B cell (primary cell): ENCODE data around the gene CEACAM5. TPM values are rescaled to one million over a fixed set of nuclear protein-coding genes. Genes with fewer than 3 reads are reported as not detected.

Experiments used
- ATAC-seq: fragments of 200-7000 bp; cut with Tn5 transposase; one replicate; pipeline ENCODE4 v1.10.0; 2021; ENCODE audit warnings: low read depth, mild to moderate bottlenecking, moderate number of reproducible peaks, moderate library complexity
- CTCF ChIA-PET: fragments of 350-600 bp; sonication (Branson Sonifier 250); formaldehyde crosslinking; loops from one replicate; lab custom pipeline; 2021; ENCODE audit warnings: antibody characterized with exemption, inconsistent platforms; lab: Charles Lee
- POLR2A ChIA-PET: fragments of 350-600 bp; sonication (Branson Sonifier 250); formaldehyde crosslinking; loops from one replicate; lab custom pipeline; 2021; ENCODE audit warnings: antibody characterized with exemption; lab: Charles Lee
- DNase-seq: peaks from one replicate; pipeline ENCODE4 v3.0.0; 2013
- H2AFZ ChIP-seq: 2 replicates; pipeline ENCODE4 v1.6.1; 2012; ENCODE audit warnings: mild to moderate bottlenecking, low read depth, low read length; ENCODE audit not compliant: insufficient read depth, poor library complexity, severe bottlenecking
- H3K27ac ChIP-seq, 2 donors: 1 replicate in 1 of 2; 2 replicates in 1 of 2; pipeline ENCODE4 v1.5.1; 2012 to 2013; ENCODE audit warnings: low read length in 2 of 2, mild to moderate bottlenecking in 2 of 2, moderate library complexity in 1 of 2
- H3K27me3 ChIP-seq, 4 experiments: fragments of 200-600 bp in 1 of 4; sonication (generic) in 1 of 4; replicated peaks in 1 of 4; 1 replicate in 2 of 4; 2 replicates in 2 of 4; pipeline versions ENCODE4 v1.6.1 to v1.7.0; 2013 to 2016; ENCODE audit warnings: low read length in 3 of 4, mild to moderate bottlenecking in 2 of 4, mixed read lengths in 1 of 4, moderate library complexity in 1 of 4; ENCODE audit not compliant: insufficient read depth in 4 of 4, control insufficient read depth in 3 of 4; ENCODE audit errors: control extremely low read depth in 1 of 4
- H3K36me3 ChIP-seq, 2 experiments: replicated peaks in 1 of 2; 1 replicate in 1 of 2; 2 replicates in 1 of 2; pipeline versions ENCODE4 v1.6.1 to v1.7.1; 2013; ENCODE audit warnings: low read length in 1 of 2; ENCODE audit not compliant: insufficient read depth in 2 of 2, control insufficient read depth in 1 of 2; ENCODE audit errors: control extremely low read depth in 1 of 2, extremely low read depth in 1 of 2
- H3K4me1 ChIP-seq, 2 donors: fragments of 200-600 bp in 1 of 2; sonication (generic) in 1 of 2; 1 replicate in 1 of 2; 2 replicates in 1 of 2; pipeline versions ENCODE4 v1.5.1 to v1.6.1; 2013 to 2017; ENCODE audit warnings: low read length in 2 of 2; ENCODE audit not compliant: control insufficient read depth in 2 of 2, insufficient read depth in 2 of 2
- H3K4me2 ChIP-seq: replicated peaks from 2 replicates; pipeline ENCODE3; 2012; ENCODE audit warnings: mild to moderate bottlenecking, low read depth, low read length; ENCODE audit not compliant: poor library complexity, severe bottlenecking
- H3K4me3 ChIP-seq, 5 experiments: fragments of 200-600 bp in 1 of 5; sonication (generic) in 1 of 5; 1 replicate in 3 of 5; 2 replicates in 2 of 5; pipeline versions ENCODE4 v1.5.1 to v1.7.0; 2011 to 2016; ENCODE audit warnings: low read length in 4 of 5, mild to moderate bottlenecking in 4 of 5, low read depth in 2 of 5, control low read depth in 1 of 5, moderate library complexity in 1 of 5; ENCODE audit not compliant: insufficient read depth in 1 of 5; ENCODE audit errors: control extremely low read depth in 1 of 5, extremely low read depth in 1 of 5
- H3K79me2 ChIP-seq: fragments of 200-600 bp; sonication (generic); one replicate; pipeline ENCODE4 v1.6.0; 2016; ENCODE audit warnings: low read length; ENCODE audit not compliant: control insufficient read depth, insufficient read depth
- H3K9ac ChIP-seq: fragments of 200-600 bp; sonication (generic); 2 replicates; pipeline ENCODE4 v1.6.1; 2017; ENCODE audit warnings: mild to moderate bottlenecking, low read length, moderate library complexity
- H3K9me3 ChIP-seq, 3 donors: one replicate each; pipeline versions ENCODE4 v1.6.1 to v1.7.1; 2013; ENCODE audit warnings: low read length in 2 of 3; ENCODE audit not compliant: control insufficient read depth in 2 of 3, insufficient read depth in 1 of 3; ENCODE audit errors: control extremely low read depth in 1 of 3
- H4K20me1 ChIP-seq: 2 replicates; pipeline ENCODE4 v1.6.0; 2012; ENCODE audit warnings: mild to moderate bottlenecking, low read length; ENCODE audit not compliant: insufficient read depth, control insufficient read depth, poor library complexity, severe bottlenecking
- H3K27ac Mint-ChIP-seq: one replicate; pipeline ENCODE4 v1.8.0; 2021; ENCODE audit warnings: mixed read lengths
- H3K27me3 Mint-ChIP-seq: one replicate; pipeline ENCODE4 v1.8.0; 2021; ENCODE audit warnings: mixed read lengths
- H3K4me1 Mint-ChIP-seq: one replicate; pipeline ENCODE4 v1.8.0; 2021; ENCODE audit warnings: mixed read lengths
- H3K4me3 Mint-ChIP-seq: one replicate; pipeline ENCODE4 v1.8.0; 2021; ENCODE audit warnings: mixed read lengths
- H3K9me3 Mint-ChIP-seq: one replicate; pipeline ENCODE4 v1.8.0; 2022; ENCODE audit warnings: mixed read lengths; ENCODE audit not compliant: insufficient read depth
- CTCF ChIP-seq: fragments of 200-600 bp; IDR thresholded peaks from one replicate; pipeline ENCODE4 v1.8.0; 2022; ENCODE audit warnings: antibody characterized with exemption, mild to moderate bottlenecking
- EZH2 ChIP-seq: IDR thresholded peaks from 2 replicates; pipeline ENCODE4 v1.6.1; 2012; ENCODE audit warnings: borderline replicate concordance, low read depth, mild to moderate bottlenecking, moderate library complexity, low read length; ENCODE audit not compliant: insufficient read depth, poor library complexity, severe bottlenecking
- WGBS: methylation state at CpG from one replicate; pipeline ENCODE4 v1.1.5; 2013; ENCODE audit warnings: missing lambda C conversion rate; ENCODE audit not compliant: insufficient coverage; 5-methylcytosine and 5-hydroxymethylcytosine counted together
- intact Hi-C: fragments of 100-400 bp; cut with micrococcal nuclease; formaldehyde crosslinking; loops from one replicate; pipeline ENCODE4 v1.10.0; 2022
- polyA plus RNA-seq: library from polyadenylated mRNA; depleted of rRNA; stranded (reverse); fragments of >200 nt; gene quantifications from 2 replicates; pipeline ENCODE4 v1.2.3, GENCODE V29; 2012
- total RNA-seq, 2 donors: library from RNA; stranded (reverse); fragments of 120-200 nt in 1 of 2; gene quantifications; 1 replicate in 1 of 2; 2 replicates in 1 of 2; pipeline versions ENCODE4 v1.2.3 to v1.2.4, GENCODE V29; 2013 to 2022

The CEACAM5 gene
- total and polyA plus RNA-seq, 2 donors (not counting 1 experiment from before 2014, with no cell fraction given) = not detected

- Histone ChIP-seq H3K9me3 (no peaks in the 10 kb centered on the region), H2AFZ (no peak overlapping the region), H3K4me1 (no peaks in the 10 kb centered on the region), H3K9ac (no peak overlapping the region), H3K27ac (no peak overlapping the region), H3K4me3 (no peak overlapping the region), H3K27me3 (peaks cover 0 to 22% (median 0%) of the 10 kb centered on the region in 4 experiments), H3K79me2 (no peaks in the 10 kb centered on the region), H3K36me3 (no peaks in the 10 kb centered on the region), H3K4me2 (no peak overlapping the region), H4K20me1 (no peaks in the 10 kb centered on the region)
- Mint-ChIP-seq H3K27ac (no peak overlapping the region), H3K27me3 (peaks cover 41% of the 10 kb centered on the region), H3K9me3 (no peaks in the 10 kb centered on the region), H3K4me1 (no peaks in the 10 kb centered on the region), H3K4me3 (no peak overlapping the region)
- intact Hi-C loops = no loop called here
- POLR2A ChIA-PET = no interaction called here
- DNase-seq (no peak), ATAC-seq (no peak)
- 79% methylated on average over 6 of the region's 6 CpGs for WGBS
- CTCF ChIA-PET = interaction anchor here (0.9 kb wide), 1 partner anchor 12 kb away, joined by 3 read pairs; no protein-coding TSS in a partner anchor
- TF ChIP-seq CTCF = no peak
- TF ChIP-seq EZH2 = no peak
Observed at GRCh38 chr19:41718761-41719160, 10.3 kb downstream of the CEACAM5 start.

GRCh38 chr19:41720103-41720502 lies 11.7 kb downstream of the CEACAM5 start:
- peaks cover 0 to 22% (median 3%) of the 10 kb centered on the region in 4 experiments for H3K27me3 ChIP-seq
- no peak overlapping the region for H2AFZ ChIP-seq
- WGBS = 95% methylated on average over 2 of the region's 3 CpGs
- intact Hi-C loops = no loop called here
- no peaks in the 10 kb centered on the region for H3K36me3 ChIP-seq
- no peaks in the 10 kb centered on the region for H3K9me3 ChIP-seq
- DNase-seq (no peak), ATAC-seq (no peak)
- H3K79me2 ChIP-seq = no peaks in the 10 kb centered on the region
- H3K27ac Mint-ChIP-seq = no peak overlapping the region
- peaks cover 38% of the 10 kb centered on the region for H3K27me3 Mint-ChIP-seq
- no peak overlapping the region for H3K4me3 ChIP-seq
- no peaks in the 10 kb centered on the region for H3K4me1 ChIP-seq
- H3K4me3 Mint-ChIP-seq = no peak overlapping the region
- ChIA-PET CTCF (no interaction called here), POLR2A (no interaction called here)
- no peak for TF ChIP-seq EZH2
- no peak for TF ChIP-seq CTCF
- H3K4me1 Mint-ChIP-seq = no peaks in the 10 kb centered on the region
- no peaks in the 10 kb centered on the region for H3K9me3 Mint-ChIP-seq
- H3K4me2 ChIP-seq = no peak overlapping the region
- no peak overlapping the region for H3K27ac ChIP-seq
- no peak overlapping the region for H3K9ac ChIP-seq
- H4K20me1 ChIP-seq = no peaks in the 10 kb centered on the region
